IMR-90 (cell line): ENCODE results near the gene GOLGA8A. TPM values are rescaled to one million over a fixed set of nuclear protein-coding genes. Genes with fewer than 3 reads are reported as not detected.

Experiments used
- ATAC-seq: fragments of 200-7000 bp; cut with Tn5 transposase; 2 replicates; pipeline ENCODE4 v1.9.1; 2020; ENCODE audit warnings: low read depth, mild to moderate bottlenecking, moderate library complexity
- BruUV-seq: library from RNA; stranded (reverse); fragments of 400-500 nt; replicated peaks from 2 replicates; lab custom pipeline; 2021; lab: Mats Ljungman, UMichigan
- CTCF ChIA-PET: fragments of 300-600 bp; formaldehyde crosslinking; extraction: SDS; loops from one replicate; lab custom pipeline; 2021; ENCODE audit warnings: antibody characterized with exemption; lab: Yijun Ruan, JAX
- POLR2A ChIA-PET: fragments of 300-600 bp; sonication (Branson Sonifier 250); formaldehyde crosslinking; loops from one replicate; lab custom pipeline; 2022; ENCODE audit warnings: antibody characterized with exemption; ENCODE audit not compliant: unreplicated experiment; lab: Charles Lee
- DNase-seq: peaks from one replicate; pipeline ENCODE4 v3.0.0; 2013
- H2AFZ ChIP-seq: replicated peaks from 2 replicates; pipeline ENCODE3; 2013; ENCODE audit warnings: low read length, mild to moderate bottlenecking; ENCODE audit not compliant: poor library complexity
- H2AK5ac ChIP-seq: 2 replicates; pipeline ENCODE4 v1.6.1; 2013; ENCODE audit warnings: low read depth, low read length, inconsistent platforms
- H2AK9ac ChIP-seq: replicated peaks from 2 replicates; pipeline ENCODE3; 2013; ENCODE audit warnings: mild to moderate bottlenecking, low read depth, low read length, moderate library complexity; ENCODE audit not compliant: poor library complexity
- H2BK120ac ChIP-seq: 2 replicates; pipeline ENCODE4 v1.6.1; 2013; ENCODE audit warnings: low read depth, low read length, inconsistent platforms
- H2BK15ac ChIP-seq: 3 replicates; pipeline ENCODE4 v1.6.1; 2013; ENCODE audit warnings: low read depth, low read length, inconsistent platforms
- H2BK20ac ChIP-seq: 2 replicates; pipeline ENCODE4 v1.6.1; 2013; ENCODE audit warnings: low read depth, mild to moderate bottlenecking, inconsistent platforms, low read length, moderate library complexity
- H2BK5ac ChIP-seq: 2 replicates; pipeline ENCODE4 v1.6.1; 2013; ENCODE audit warnings: mild to moderate bottlenecking, low read depth, low read length, inconsistent platforms; ENCODE audit not compliant: poor library complexity, severe bottlenecking
- H3K14ac ChIP-seq: replicated peaks from 2 replicates; pipeline ENCODE4 v1.6.1; 2013; ENCODE audit warnings: low read depth, low read length, inconsistent platforms
- H3K18ac ChIP-seq: 2 replicates; pipeline ENCODE4 v1.6.1; 2013; ENCODE audit warnings: low read depth, low read length, control low read depth
- H3K23ac ChIP-seq: 2 replicates; pipeline ENCODE4 v1.6.1; 2013; ENCODE audit warnings: low read depth, low read length, inconsistent platforms
- H3K27ac ChIP-seq: 2 replicates; pipeline ENCODE4 v1.5.1; 2013; ENCODE audit warnings: mild to moderate bottlenecking, control low read depth, low read length; ENCODE audit not compliant: insufficient read depth
- H3K27me3 ChIP-seq: 2 replicates; pipeline ENCODE4 v1.6.1; 2013; ENCODE audit warnings: low read length; ENCODE audit not compliant: control insufficient read depth, insufficient read depth
- H3K36me3 ChIP-seq: 2 replicates; pipeline ENCODE4 v1.6.1; 2013; ENCODE audit warnings: low read length, mixed read lengths; ENCODE audit not compliant: control insufficient read depth, insufficient read depth
- H3K4ac ChIP-seq: 2 replicates; pipeline ENCODE4 v1.6.1; 2013; ENCODE audit warnings: low read depth, low read length, inconsistent platforms
- H3K4me1 ChIP-seq: 2 replicates; pipeline ENCODE4 v1.6.1; 2013; ENCODE audit warnings: low read length, mixed read lengths; ENCODE audit not compliant: control insufficient read depth, insufficient read depth
- H3K4me2 ChIP-seq: 2 replicates; pipeline ENCODE4 v1.6.1; 2013; ENCODE audit warnings: low read depth, mild to moderate bottlenecking, control low read depth, low read length, moderate library complexity
- H3K4me3 ChIP-seq: 2 replicates; pipeline ENCODE4 v1.5.1; 2013; ENCODE audit warnings: low read depth, mild to moderate bottlenecking, control low read depth, low read length, moderate library complexity; ENCODE audit not compliant: insufficient read depth
- H3K56ac ChIP-seq: 2 replicates; pipeline ENCODE4 v1.6.1; 2013; ENCODE audit warnings: low read length, inconsistent platforms; ENCODE audit not compliant: insufficient read depth; ENCODE audit errors: extremely low read depth
- H3K79me1 ChIP-seq, 2 experiments: 2 replicates each; pipeline ENCODE4 v1.6.1; 2013; ENCODE audit warnings: low read length in 2 of 2, inconsistent platforms in 1 of 2, low read depth in 1 of 2
- H3K9ac ChIP-seq: 2 replicates; pipeline ENCODE4 v1.6.1; 2013; ENCODE audit warnings: low read depth, low read length, control low read depth
- H3K9me1 ChIP-seq: 2 replicates; pipeline ENCODE4 v1.6.1; 2013; ENCODE audit warnings: low read length, inconsistent platforms; ENCODE audit not compliant: insufficient read depth
- H3K9me3 ChIP-seq: 2 replicates; pipeline ENCODE4 v1.6.1; 2013; ENCODE audit warnings: low read length; ENCODE audit not compliant: control insufficient read depth, insufficient read depth
- H4K20me1 ChIP-seq: 2 replicates; pipeline ENCODE4 v1.6.1; 2013; ENCODE audit warnings: low read length, inconsistent platforms; ENCODE audit not compliant: insufficient read depth
- H4K5ac ChIP-seq: 2 replicates; pipeline ENCODE4 v1.6.1; 2013; ENCODE audit warnings: mild to moderate bottlenecking, low read depth, low read length, control low read depth
- H4K8ac ChIP-seq, 2 experiments: 2 replicates each; pipeline ENCODE4 v1.6.1; 2013; ENCODE audit warnings: low read depth in 2 of 2, low read length in 2 of 2, control low read depth in 1 of 2, inconsistent platforms in 1 of 2
- H4K91ac ChIP-seq: 2 replicates; pipeline ENCODE4 v1.6.1; 2013; ENCODE audit warnings: low read depth, low read length, inconsistent platforms; ENCODE audit not compliant: insufficient read depth
- BHLHE40 ChIP-seq: fragments of 150-350 bp; IDR thresholded peaks from 2 replicates; pipeline ENCODE4 v1.6.1; 2016; ENCODE audit warnings: mild to moderate bottlenecking, low read depth, low read length
- CEBPB ChIP-seq: IDR thresholded peaks from 2 replicates; pipeline ENCODE4 v1.6.1; 2012; ENCODE audit warnings: low read depth, low read length, improper control_type of control experiment
- CHD1 ChIP-seq: IDR thresholded peaks from 2 replicates; pipeline ENCODE4 v1.6.1; 2012; ENCODE audit warnings: low read depth, low read length, improper control_type of control experiment
- CTCF ChIP-seq: conservative IDR thresholded peaks from 2 replicates; pipeline ENCODE4 v1.5.1; 2012; ENCODE audit warnings: mild to moderate bottlenecking, low read depth, low read length, improper control_type of control experiment
- ELK1 ChIP-seq: fragments of 150-350 bp; IDR thresholded peaks from 2 replicates; pipeline ENCODE4 v1.6.1; 2016; ENCODE audit warnings: low read depth, mild to moderate bottlenecking, low read length, moderate library complexity, borderline replicate concordance
- FOS ChIP-seq: fragments of 150-350 bp; IDR thresholded peaks from 2 replicates; pipeline ENCODE4 v1.6.1; 2016; ENCODE audit warnings: low read depth, low read length
- MAFK ChIP-seq: IDR thresholded peaks from 2 replicates; pipeline ENCODE4 v1.6.1; 2012; ENCODE audit warnings: low read depth, low read length, improper control_type of control experiment
- MAZ ChIP-seq: IDR thresholded peaks from 2 replicates; pipeline ENCODE4 v1.6.1; 2012; ENCODE audit warnings: low read depth, mild to moderate bottlenecking, low read length, improper control_type of control experiment, moderate library complexity, borderline replicate concordance
- MXI1 ChIP-seq: IDR thresholded peaks from 2 replicates; pipeline ENCODE4 v1.6.1; 2012; ENCODE audit warnings: low read depth, mild to moderate bottlenecking, low read length, moderate library complexity, borderline replicate concordance
- NFE2L2 ChIP-seq: fragments of 150-350 bp; IDR thresholded peaks from 2 replicates; pipeline ENCODE4 v1.6.1; 2016; ENCODE audit warnings: low read depth, mild to moderate bottlenecking, low read length
- POLR2A ChIP-seq: IDR thresholded peaks from 2 replicates; pipeline ENCODE4 v1.6.1; 2012; ENCODE audit warnings: mild to moderate bottlenecking, low read depth, low read length
- RAD21 ChIP-seq: IDR thresholded peaks from 2 replicates; pipeline ENCODE4 v1.6.1; 2012; ENCODE audit warnings: low read length, improper control_type of control experiment
- RCOR1 ChIP-seq: IDR thresholded peaks from 2 replicates; pipeline ENCODE4 v1.6.1; 2012; ENCODE audit warnings: mild to moderate bottlenecking, low read length, improper control_type of control experiment; ENCODE audit not compliant: insufficient replicate concordance
- RFX5 ChIP-seq: IDR thresholded peaks from 2 replicates; pipeline ENCODE4 v1.8.0; 2012; ENCODE audit warnings: low read depth, mild to moderate bottlenecking, low read length, moderate library complexity
- SMC3 ChIP-seq: fragments of 150-350 bp; IDR thresholded peaks from 2 replicates; pipeline ENCODE4 v1.6.1; 2016; ENCODE audit warnings: low read depth, mild to moderate bottlenecking, antibody characterized with exemption, low read length, moderate library complexity
- USF2 ChIP-seq: fragments of 150-350 bp; IDR thresholded peaks from 2 replicates; pipeline ENCODE4 v1.6.1; 2017; ENCODE audit warnings: mild to moderate bottlenecking, antibody characterized with exemption, low read length, low read depth
- WGBS, 2 experiments: methylation state at CpG; one replicate each; pipeline versions ENCODE4 v1.1.5 to v1.1.7; 2013; ENCODE audit warnings: missing lambda C conversion rate in 2 of 2; ENCODE audit not compliant: insufficient read length in 1 of 2; ENCODE audit errors: extremely low coverage in 2 of 2; 5-methylcytosine and 5-hydroxymethylcytosine counted together
- dilution Hi-C: fragments of 300-500 bp; cut with HindIII; formaldehyde crosslinking; loops from one replicate; pipeline ENCODE4 v1.14.3; 2018; ENCODE audit warnings: low sequenced_read_pairs; ENCODE audit not compliant: unreplicated experiment
- in situ Hi-C: fragments of 300-500 bp; cut with MboI; formaldehyde crosslinking; loops from 3 replicates; pipeline ENCODE4 v1.14.3; 2019; ENCODE audit warnings: low sequenced_read_pairs, inconsistent platforms, mixed read lengths
- intact Hi-C: fragments of 100-400 bp; cut with micrococcal nuclease; formaldehyde crosslinking; loops from 2 replicates; pipeline ENCODE4 v1.10.0; 2022
- polyA plus RNA-seq, 3 experiments: library from polyadenylated mRNA; depleted of rRNA; stranded (reverse); fragments of >200 nt; gene quantifications; 2 replicates each; pipeline ENCODE4 v1.2.3, GENCODE V29; 2012; ENCODE audit warnings: low replicate concordance in 1 of 3
- total RNA-seq: library from RNA; depleted of rRNA; stranded (reverse); fragments of >200 nt; gene quantifications from 2 replicates; pipeline ENCODE4 v1.2.3, GENCODE V29; 2012

Gene GOLGA8A
- total and polyA plus RNA-seq, 2 of the 4 experiments (the other 2 are of a cell fraction): 4.7 to 33.8 TPM

GRCh38 chr15:34483644-34484043, 46.0 kb upstream of the GOLGA8A start:
- CTCF ChIA-PET: no interaction called here

More at GRCh38 chr15:34483644-34484043, 46.0 kb upstream of the GOLGA8A start:
- WGBS, 2 experiments: no CpG with 5 or more reads among the region's 3 CpGs
- H3K27ac ChIP-seq: no peak overlapping the region
- TF ChIP-seq NFE2L2 (no peak), CEBPB (no peak), RCOR1 (no peak), MXI1 (no peak), SMC3 (no peak), RAD21 (no peak), CHD1 (no peak), MAFK (no peak), ELK1 (no peak), FOS (no peak), RFX5 (no peak), BHLHE40 (no peak), MAZ (no peak), USF2 (no peak), CTCF (no peak), POLR2A (no peak)
- no peak overlapping the region for H2BK5ac ChIP-seq
- no peaks in the 10 kb centered on the region for H3K9me3 ChIP-seq
- no peak overlapping the region for H3K9ac ChIP-seq
- H3K9me1 ChIP-seq: no peaks in the 10 kb centered on the region
- no peak overlapping the region for H2BK15ac ChIP-seq
- peaks cover 2% of the 10 kb centered on the region; the same call in 1 of the 2 replicates for H3K27me3 ChIP-seq
- H3K4me3 ChIP-seq: no peak overlapping the region
- H3K23ac ChIP-seq: no peak overlapping the region
- H4K5ac ChIP-seq: no peak overlapping the region
- dilution Hi-C loops: no loop called here
- ATAC-seq (no peak), DNase-seq (no peak)
- H4K20me1 ChIP-seq: no peaks in the 10 kb centered on the region
- H2BK120ac ChIP-seq: no peak overlapping the region
- H3K79me1 ChIP-seq: no peaks in the 10 kb centered on the region
- no peak overlapping the region for H3K14ac ChIP-seq
- no peak overlapping the region for H2AFZ ChIP-seq
- no peak overlapping the region for H2AK9ac ChIP-seq
- H2BK20ac ChIP-seq: no peak overlapping the region
- in situ Hi-C loops: no loop called here
- no peaks in the 10 kb centered on the region for H3K36me3 ChIP-seq
- POLR2A ChIA-PET: no interaction called here
- intact Hi-C loops: no loop called here
- no peaks in the 10 kb centered on the region for H3K4me1 ChIP-seq
- no peak overlapping the region for H4K91ac ChIP-seq
- no peak overlapping the region for H2AK5ac ChIP-seq
- H3K56ac ChIP-seq: no peak overlapping the region
- no peak overlapping the region for H3K18ac ChIP-seq
- no peak overlapping the region for H4K8ac ChIP-seq
- no TSS peak for BruUV-seq
- no peak overlapping the region for H3K4me2 ChIP-seq
- H3K4ac ChIP-seq: no peak overlapping the region
